Activated CD4-positive, alpha-beta T cell treated with anti-CD3 and anti-CD28 coated beads, Interleukin-2, amount 50 U/mL, for 1 hour (primary cell): ENCODE measurements around the gene KAZN.
"Not testable (repeated sequence)": the region's sequence is repeated elsewhere in the genome, so short reads cannot be mapped to it uniquely, and the experiment has no call there.

Experiments
- DNase-seq: peaks from one replicate; pipeline ENCODE4 v3.0.0-alpha.2; 2020

The KAZN gene

DNA sequence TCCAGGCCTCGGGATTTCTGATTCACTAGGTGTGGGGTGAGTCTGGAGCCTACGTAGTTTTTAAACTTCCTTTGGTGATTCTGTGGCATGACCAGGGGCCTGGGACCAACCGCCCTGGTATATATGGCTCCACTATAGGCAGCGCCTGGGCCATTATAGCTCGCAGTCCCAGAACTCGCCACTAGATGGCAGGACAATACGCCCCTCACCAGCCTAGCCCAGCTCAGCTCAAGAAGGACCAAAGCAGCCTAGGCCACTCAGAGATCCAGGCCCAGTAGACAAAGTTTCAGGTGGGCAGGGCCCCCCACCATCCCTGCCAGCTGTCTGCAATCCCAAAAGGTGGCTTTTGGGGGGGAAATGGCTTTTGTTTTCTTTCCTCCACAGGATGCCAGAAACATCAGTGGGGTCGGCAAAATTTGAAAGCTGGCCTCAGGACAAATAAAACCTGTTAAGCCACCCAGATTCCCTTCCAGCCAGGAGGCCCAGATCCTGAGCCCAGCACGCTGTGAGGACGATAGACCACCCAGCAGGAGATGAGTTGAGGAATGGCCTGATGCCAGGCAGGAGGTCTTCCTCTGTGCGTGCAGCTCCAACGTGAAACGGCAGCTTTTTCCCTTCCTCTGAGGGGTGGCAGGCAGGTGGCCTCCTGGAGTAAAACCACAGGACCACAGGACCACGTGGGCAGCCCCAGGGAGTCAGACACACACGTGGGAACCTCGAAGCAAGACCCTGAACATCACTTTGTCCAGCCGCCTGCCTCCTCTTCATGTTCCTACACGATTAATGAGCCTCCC, 530.2 kb downstream of the KAZN start:
- peak; percentile 69 for DNase-seq

DNA sequence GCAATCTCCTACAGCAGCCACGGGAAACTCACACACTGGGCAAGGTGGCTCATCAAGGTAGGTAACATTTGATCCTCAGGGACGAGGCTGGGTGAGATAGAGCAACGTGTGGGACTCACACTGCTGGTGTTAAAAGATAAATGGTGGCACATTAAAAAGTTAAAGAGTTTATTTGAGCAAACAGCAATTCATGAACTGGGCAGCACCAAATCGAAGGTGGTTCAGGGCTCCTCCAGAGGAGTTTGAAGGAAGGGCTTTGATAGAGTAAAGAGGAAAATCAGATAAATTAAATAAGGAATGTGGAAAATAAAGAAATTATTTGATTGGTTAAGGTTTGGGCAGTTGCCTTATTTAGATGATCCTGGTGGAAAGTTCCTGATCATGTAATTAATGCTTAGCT, 531.5 kb downstream of the KAZN start:
- DNase-seq = no peak

DNA sequence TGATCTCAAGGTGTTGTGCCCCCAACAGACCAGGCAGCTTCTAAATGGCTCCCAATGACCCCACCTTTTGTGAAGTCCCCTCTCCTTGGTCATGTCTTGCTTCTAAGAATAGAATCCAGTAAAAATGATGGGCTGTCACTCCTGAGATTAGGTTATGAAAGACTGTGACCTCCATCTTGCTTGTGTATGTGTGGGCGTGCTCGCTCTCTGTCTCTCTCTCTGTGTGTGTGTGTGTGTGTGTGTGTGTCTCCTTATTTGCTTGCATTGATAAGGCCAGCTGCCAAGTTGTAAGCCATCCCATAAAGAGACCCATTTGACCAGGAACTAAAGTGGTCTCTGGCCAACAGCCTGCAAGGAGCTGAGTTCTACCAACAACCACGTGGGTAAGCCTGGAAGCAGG, 532.1 kb downstream of the KAZN start:
- no peak for DNase-seq

DNA sequence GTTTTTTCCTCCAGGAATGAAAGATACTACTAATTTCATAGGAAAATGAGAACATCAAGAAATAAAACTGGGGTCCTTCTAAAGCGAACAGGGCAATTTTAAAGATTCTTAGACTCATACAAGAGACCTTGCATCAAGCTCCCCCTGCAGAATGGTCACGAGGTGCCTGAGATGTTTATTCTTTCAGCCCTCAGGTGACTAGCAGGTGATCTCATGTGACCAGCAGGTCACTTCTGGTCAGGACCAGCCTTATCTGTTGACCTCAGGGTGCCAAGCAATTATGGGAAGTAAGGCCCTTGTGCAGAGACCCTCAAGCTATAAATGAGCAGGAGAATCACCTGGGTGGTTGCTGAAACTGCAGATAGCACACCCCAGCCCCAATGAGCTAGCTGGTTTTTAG, 534.5 kb downstream of the KAZN start:
- DNase-seq = no peak

DNA sequence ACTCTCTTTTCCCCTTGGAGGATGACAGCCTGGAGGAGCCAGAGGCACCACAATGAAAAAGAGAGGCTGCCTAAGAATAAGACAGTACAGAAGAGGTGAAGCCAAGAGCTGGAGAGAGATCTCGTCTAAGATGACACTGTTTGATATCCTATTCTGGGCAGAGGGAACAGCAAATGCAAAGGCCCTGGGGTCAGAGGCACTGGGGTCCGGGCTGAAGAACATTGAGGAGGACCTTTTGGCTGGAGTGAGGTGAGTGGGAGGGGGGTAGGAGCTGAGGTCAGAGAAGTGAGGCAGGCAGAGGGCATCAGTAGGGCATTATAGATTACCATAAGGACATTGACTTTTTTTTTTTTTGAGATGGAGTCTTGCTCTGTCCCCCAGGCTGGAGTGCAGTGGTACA, 535.8 kb downstream of the KAZN start:
- no peak for DNase-seq

DNA sequence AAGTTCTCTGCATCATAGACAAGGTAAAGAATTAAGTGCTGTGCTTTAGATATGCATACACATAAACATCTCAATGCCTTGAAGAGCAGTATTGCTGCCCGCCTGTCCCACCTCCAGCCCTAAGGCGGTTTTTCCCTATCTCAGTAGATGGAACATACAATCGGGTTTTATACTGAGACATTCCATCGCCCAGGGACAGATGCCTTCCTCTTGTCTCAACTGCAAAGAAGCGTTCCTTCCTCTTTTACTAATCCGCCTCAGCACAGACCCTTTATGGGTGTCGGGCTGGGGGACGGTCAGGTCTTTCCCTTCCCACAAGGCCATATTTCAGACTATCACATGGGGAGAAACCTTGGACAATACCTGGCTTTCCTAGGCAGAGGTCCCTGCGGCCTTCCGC, 537.1 kb downstream of the KAZN start:
- not testable (repeated sequence) for DNase-seq

DNA sequence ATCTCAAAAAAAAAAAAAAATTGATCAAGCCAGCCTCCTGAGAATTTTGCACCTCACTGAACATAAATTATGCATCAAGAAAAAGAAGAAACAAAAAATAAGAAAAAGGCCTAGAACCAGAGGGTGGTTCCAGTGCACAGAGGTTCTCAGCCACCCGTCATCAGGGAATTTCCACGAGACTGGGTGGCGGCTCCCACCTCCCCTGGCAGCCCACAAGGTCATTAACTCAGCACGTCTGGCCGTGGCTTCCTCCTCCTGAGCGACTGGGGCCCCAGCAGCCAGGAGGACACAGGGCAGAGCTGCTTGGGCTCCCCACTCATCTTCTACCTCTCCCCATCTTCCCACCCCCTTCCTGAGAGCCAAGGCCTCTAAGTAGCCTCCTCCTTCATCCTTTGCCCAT, 539.3 kb downstream of the KAZN start:
- no peak for DNase-seq

DNA sequence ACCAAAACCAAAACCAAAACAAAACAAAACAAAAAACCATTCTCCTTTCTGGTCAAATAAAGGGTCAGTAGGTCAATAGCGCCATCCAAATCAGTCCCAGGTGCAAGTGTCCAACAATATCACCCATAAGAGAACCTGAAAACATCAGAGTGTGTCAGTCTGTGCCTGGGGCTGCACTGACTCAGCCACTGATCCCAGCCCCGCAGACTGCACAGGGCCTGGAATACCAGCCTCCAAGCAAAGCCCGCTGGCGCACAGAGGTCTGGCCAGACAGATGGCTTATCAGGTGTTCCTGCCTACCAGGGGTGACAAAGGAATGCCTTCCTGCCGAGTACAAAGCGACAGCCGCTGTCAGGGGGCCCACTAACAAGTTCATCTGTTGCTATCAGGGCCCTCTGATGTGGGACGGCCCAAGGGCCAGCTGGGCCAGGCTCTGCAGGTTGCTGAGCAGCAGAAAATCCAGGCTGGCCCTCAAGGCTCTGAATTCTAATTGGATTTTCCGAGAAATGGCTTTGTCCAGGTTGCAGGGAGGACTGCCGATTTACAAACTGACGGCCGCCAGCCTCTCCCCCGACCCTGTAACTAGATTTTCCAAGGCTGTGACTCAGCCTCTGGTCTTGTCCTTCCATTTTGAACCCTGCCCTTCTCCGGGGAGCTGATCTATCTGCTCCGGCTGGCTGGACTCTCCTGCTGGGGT, 541.3 kb downstream of the KAZN start:
- no peak for DNase-seq

DNA sequence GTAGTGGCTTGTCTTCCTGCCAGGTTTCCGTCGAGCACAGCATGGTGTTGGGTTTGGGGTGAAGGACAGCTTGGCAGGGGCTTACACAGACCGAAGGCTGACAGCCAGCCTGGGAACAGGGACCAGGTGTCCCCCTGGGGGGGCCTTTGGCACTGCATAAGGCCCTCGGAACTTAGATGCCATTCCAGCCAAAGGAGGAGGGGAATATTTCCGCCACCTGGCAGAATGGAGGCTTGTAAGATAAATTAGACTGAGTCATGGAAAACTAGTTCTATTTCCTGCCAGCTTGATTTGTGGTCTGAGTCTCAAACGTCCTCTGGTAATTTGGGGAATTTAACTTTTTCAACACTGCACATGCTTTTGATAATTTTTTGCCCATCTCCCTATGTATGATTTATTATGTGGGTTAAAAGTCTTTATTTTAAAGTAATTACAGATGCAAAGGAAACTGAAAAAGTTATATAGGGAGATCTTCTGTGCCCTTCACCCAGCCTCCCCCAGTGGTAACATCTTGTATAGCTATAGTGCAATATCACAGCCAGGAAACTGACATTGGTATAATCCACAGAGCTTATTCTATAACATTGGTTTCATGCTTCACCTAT, 543.6 kb downstream of the KAZN start:
- no peak for DNase-seq

DNA sequence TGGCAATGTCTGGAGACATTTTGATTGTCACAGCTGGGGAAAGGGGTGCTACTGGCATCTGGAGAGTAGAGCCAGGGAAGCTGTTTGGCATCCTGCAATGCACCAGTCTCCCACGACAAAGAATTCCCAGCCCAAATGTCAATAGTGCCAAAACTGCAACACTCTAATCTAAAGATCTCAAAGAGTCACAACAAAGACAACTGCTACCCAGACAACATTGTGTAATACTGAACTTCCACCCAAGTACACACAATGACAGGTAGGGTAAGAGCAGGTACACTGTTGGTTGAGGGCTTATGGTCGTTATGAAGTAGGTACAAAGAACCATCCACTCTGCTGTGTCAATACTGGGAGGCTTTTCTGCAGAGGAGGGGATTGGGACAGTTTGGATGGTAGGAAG, 546.8 kb downstream of the KAZN start:
- no peak for DNase-seq

DNA sequence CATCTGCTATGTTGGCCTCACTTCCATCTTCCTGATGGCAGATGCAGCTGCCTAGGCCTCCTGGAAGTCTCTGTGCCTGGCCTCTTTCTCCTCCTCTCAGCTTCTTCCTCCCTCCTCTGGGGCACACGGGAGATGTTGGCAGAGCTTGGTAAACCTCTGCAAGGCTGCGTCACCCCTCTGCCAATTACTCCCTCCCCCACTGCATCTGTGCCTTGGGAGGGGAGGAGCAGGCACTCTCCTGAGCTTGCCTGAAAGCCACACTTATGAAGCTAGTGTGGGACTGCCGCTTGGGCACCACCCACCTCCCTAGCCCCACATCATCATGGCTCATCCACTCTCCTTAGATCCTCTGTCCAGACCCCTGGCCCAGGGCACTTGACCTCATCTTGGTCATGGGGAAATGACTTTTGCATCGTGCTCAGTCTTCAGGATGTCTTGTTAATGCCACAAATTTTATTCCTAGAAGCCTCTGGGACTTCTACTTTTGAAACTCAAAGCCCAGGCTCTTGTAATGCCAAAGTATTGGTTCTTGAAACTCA, 547.7 kb downstream of the KAZN start:
- DNase-seq = no peak

DNA sequence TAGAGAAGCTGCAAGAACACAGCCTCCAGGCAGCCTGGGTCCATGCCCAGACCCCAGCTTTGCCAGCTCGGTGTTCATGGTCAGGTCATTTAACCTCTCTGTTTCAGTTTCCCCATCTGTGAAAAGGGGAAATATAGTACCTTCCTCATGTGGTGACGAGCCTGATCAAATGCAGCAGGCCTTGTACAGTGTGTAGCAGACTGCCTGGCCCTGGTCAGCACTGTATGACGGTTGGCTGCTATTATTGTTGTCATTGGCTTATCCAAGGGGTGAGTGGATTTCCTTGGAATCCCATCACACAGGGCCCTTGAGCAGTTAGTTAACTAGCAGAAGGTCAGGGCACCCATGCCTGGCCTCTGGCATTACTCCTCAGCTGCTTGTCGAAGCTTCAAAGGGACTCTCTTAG, 548.5 kb downstream of the KAZN start:
- DNase-seq = no peak

DNA sequence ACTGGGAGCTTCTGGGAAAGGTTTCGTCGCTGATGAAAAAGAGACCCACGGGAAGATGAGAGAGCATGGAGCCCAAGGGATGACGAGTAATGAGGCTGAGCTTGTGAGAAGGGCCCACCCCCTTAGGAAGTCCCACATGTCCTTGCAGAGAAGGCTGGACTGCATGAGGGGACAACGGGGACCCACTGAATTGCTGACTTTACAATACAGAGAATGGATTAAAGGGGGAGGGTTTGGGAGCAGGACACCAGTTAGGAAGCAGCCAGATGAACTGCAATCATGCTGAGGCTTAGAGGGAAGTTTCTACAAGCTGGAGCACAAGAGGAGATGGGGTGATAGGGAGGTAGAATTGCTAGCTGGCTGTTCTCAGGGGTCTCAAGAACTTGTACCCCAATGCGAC, 549.5 kb downstream of the KAZN start:
- no peak for DNase-seq

DNA sequence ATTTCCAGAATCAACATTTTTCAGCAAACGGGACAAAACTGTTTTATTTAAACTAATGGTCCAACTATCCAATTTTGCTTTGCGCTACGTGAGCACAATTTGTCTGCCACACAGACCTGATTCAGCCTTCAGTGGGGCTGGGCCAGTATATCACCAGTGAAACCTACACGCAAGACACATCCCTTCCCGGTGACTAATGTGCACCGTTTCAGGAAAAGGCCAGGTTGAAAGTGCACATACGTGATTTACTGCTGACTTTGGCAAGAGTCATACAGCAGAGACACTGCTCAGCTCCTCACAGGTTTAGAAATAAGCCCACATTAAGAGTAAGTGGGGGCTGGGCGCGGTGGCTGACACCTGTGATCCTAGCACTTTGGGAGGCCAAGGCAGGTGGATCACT, 550.0 kb downstream of the KAZN start:
- DNase-seq = no peak

DNA sequence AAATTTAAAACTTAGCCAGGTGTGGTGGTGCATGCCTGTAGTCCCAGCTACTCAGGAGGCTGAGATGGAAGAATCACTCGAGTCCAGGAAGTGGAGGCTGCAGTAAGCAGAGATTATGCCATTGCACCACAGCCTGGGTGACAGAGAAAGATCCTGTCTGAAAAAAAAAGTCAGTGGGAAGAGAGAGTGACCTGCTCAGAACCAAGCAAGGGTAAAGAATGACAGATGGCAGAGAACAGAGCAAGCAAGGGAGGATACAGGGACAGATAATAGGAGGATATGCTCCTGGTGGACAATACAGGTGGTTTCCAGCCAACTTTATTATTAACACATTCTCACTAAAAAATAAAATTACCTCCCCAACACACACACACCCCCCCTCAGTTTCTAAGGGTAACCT, 550.5 kb downstream of the KAZN start:
- DNase-seq = no peak

DNA sequence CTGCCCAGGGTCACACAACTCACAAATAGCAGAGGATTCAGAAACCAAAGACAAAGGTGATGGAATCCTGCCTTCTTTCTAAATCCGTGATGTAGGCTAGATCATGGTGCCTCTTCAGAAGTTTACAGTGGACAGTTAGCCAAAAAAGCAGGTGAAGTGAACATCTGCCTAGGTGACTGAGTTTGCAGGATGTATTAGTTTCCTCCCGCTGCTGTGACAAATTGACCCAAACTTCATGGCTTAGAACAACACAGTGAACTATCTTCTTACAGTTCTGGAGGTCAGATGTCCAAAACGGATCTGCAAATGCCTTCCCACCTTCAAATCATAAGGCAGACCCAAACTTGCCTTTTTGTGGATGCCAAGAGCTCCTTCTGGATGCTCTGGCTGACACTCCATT, 551.9 kb downstream of the KAZN start:
- no peak for DNase-seq

DNA sequence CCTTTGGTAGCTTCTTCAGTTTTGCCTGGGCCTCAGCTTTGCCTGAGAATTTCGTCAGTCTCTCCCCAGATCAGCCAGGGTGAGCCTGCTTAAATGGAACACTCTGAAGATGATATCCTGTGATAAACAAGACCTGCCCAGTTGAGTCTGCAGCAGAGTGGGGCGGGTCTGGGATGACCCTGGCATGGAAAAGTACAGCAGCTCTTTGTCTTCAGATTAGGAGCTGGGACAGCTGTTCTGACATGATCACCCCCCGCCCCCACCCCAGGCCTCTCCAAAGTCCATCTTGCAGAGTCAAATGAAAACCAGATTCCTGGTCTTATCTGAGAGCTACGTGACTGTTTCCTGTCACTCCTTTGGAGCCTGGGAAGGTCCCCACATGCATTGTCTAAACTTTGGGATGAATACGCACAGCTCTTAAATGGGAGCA, 552.9 kb downstream of the KAZN start:
- no peak for DNase-seq

DNA sequence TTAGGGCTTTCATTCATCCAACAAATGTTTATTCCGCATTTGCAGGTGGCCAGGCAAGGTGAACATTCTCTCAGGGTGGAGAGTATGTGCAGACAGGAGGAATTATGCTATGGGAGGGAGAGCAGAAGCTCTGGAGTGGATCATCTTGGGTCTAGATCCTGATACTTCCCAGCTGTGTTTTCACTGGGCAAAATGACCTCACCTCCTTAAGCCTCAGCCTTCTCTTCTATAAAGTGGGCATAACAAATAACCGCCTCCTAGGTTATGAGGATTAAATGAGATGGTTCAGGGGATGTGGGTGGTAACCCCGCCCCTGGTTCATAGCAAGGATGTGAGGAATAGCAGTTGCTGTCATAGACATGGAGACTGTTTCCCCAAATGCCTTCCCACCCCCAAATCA, 553.4 kb downstream of the KAZN start:
- DNase-seq = no peak

DNA sequence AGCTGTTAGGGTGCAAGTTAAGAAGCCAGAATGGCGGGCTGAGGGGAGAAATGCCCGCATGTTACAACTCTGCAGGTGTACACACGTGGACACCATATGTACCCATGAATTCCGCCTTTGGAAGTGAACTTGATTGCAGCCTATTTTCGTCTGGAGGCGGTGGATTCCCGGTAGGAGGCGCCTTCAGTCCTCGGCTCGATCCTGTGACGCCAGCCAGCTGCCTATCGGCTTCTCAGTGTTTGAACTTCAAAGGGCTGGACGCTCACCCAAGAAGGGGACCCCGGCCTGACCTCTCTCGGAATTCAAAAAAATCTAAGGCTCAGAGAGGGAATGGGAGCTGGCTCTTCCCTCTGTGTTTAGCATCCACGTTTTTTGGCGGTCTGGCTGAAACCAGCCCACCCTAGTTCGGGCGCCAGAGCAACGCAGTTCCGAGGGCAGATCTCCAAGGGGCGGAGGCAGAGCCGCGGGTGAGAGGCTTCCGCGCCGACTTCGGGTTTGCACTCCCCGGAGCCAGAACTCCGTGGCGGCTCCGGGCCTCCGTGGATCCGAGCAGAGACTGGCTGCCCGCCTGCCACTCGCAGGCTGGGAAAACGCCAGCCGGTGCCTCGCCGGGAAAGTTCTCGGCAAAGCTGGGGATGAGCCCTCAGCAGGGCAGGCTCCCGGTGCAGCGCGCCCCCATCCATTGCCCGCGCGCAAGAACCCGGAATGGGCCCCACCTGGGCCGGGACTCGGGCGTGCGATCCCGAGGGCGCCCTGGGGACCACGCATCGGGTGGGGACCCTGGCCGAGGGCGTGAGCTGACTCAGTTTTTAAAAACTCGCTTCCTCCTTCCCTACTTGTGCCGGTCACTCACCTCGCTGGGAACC, 554.1 kb downstream of the KAZN start:
- DNase-seq = no peak

DNA sequence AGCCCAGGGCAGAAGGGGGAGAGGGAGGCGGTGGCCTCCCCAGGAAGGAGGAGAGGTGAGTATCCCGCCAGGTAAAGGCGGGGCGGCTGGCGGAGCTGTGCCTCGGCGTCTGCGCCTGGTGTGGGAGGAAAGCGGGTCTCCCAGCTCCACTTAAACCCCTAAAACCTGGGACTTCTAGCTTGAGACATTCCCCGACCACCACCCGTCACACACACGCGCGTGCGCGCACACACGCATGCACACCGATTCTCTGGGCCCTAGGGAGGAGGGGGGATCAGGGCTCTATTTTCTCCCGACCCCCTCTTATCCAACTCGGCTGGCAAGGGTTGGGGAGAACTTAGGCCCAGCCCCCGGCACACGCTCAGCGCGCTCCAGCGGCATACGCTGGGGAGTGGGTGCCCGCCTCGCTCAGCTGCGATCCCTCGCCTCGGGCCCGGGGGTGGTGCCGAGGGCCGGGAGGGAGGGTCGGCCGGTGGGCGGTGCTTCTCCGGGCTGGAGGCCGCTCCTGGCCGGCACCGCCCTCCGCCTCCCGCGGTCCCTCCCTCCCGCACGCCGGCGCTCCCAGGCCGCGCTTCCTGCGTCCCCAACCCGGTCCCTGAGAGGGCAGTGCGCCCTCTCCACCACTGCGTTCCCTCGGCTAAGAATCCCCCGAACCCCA, 554.8 kb downstream of the KAZN start, which contains the start of gene TMEM51:
Gene TMEM51 (plus strand): TSS at position 564 of the 658 bp plus-strand sequence. CDS start 61,341 bp downstream, outside the sequence.
- DNase-seq = no peak

DNA sequence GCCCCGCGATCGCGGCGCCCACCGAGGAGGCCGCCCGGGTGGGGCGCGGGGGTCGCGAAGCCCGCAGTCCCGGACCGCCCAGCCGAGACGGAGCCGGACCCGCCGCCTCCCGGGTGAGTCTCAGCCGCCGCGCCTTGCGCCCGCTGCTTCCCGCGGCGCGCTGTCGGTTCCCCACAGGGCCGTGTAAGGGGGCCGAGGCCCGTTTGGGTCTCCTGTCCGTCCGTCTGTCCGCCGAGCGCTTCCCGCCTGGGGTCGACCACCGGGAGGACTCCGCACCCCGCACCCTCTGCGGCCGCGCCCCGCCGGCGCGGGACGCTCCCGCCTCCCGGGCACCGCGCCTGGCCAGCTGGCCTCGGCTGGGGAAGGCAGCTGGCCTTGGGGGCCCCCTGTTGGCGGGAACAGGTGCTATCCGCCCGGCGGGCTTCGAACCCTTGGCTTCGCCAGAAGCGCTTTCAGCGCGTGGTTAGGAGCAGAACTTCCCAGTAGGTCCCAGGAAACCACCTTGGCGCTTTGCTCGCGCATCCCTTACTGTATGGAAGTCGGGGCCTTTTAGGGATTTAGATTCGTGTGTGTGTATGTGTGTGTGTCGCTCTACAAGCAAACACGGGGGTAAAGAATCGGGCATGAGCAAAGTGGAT, 555.5 kb downstream of the KAZN start:
- DNase-seq = no peak
